Measurements from ENCODE around the gene FOXA1. TPM values are rescaled to one million over a fixed set of nuclear protein-coding genes. Genes with fewer than 3 reads are reported as not detected.

Gene FOXA1
- total RNA-seq, result not detected

DNA sequence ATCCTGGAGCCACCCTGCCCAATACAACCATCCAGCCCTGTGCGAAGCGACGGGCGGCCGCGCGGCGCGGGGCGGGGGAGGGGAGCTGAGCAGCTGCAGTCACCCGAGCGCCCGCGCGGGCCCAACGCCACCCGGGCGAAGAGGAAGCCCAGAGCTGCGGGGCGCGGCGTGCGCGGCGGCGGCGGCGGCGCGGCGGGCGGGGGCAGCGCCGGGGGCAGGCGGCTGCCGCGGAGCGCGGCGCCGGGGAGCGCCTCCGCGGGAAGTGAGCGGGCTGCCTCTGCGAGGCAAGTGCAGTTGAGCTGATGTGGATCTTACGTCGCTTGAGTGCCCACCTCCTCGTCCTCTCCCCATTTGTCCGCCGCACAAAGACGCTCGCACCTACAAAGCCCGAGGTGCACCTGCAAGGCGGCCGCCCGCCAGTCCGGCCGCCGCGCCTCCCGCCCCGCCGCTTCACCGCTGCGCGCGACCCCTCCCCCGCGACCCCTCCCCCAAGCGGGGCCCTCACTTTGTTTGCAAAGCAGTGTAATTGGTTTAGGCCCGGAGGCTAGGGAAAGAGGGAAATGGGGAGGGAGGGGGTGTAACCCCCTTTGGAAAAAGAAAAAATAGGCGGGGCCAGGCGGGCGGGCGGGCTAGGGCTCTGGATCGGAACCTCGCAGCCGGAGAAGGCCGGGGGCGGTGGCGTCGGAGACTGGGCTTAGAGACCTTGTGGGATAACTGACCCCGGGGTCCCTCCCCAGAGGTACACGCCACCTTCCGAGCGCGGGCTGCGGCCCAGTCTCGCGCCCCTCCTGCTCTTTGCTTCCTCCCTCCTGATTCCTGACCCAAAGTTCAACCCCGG lies at the start of gene FOXA1, which contains the start of gene TTC6:
Gene FOXA1 (minus strand): TSS at position 279 of the 838 bp plus-strand sequence. CDS start 277 bp downstream, at position 2.
Gene TTC6 (plus strand): TSS at position 659 of the 838 bp plus-strand sequence. CDS start 26,436 bp downstream, outside the sequence.
- H3K9me3 Mint-ChIP-seq (ENCODE audit: low read depth), result peaks cover 2% of the 10 kb centered on the region
- peaks cover 86% of the 10 kb centered on the region for H3K27me3 Mint-ChIP-seq
- peak within 1 kb of the TSS; percentile 38 for H3K4me3 Mint-ChIP-seq
- H3K27ac Mint-ChIP-seq, result peak within 1 kb of the TSS; percentile 63
- ATAC-seq, result no peak
- peaks cover 13% of the 10 kb centered on the region for H3K4me1 Mint-ChIP-seq
- H3K36me3 Mint-ChIP-seq, result peaks cover 10% of the 10 kb centered on the region
- CTCF ChIA-PET, result no interaction called here
- DNase-seq, result no peak

DNA sequence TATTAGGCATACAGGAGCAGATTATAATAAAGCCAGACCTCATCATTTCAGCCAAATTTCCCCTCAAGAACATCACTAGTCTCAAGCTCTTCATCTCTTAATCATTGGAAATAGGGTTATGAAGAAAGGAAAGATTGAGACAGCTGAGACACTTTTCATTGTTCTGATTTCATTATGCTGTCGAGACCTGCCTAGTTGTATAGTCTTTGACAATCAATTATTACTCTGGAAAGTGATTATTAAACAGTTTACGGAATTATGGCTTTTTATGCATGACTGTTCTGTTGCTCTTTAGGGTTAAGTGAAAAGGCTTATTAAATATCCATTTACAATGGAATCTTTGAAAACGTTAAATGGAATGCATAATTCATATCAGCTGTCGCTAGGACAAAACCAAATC lies 48.7 kb upstream of the FOXA1 start:
- DNase-seq (no peak), ATAC-seq (no peak)
- no peaks in the 10 kb centered on the region for H3K36me3 Mint-ChIP-seq
- peaks cover 3% of the 10 kb centered on the region for H3K9me3 Mint-ChIP-seq (ENCODE audit: low read depth)
- H3K4me3 Mint-ChIP-seq, result no peak overlapping the region
- H3K4me1 Mint-ChIP-seq, result no peaks in the 10 kb centered on the region
- CTCF ChIA-PET, result no interaction called here
- no peak overlapping the region for H3K27ac Mint-ChIP-seq
- no peaks in the 10 kb centered on the region for H3K27me3 Mint-ChIP-seq

DNA sequence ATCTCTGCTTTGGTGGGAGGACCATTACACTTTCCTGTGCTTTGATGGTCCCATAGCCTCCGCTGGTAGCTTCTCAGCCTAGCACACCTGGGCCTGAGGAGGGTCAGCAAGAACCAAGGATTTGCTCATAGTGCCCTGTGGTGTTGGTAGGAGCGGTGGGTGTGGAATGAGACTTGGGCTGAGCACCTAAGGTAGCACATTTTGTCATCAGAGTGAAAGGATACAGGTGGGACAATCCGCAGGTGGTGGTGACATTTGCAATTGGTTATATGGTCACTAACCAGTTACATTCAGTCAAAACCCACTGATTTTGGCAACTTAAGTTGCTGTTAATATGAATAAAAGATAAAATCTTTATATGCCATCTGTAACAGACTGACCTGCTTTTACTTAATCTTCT lies 47.1 kb upstream of the FOXA1 start:
- ATAC-seq (no peak), DNase-seq (no peak)
- no peaks in the 10 kb centered on the region for H3K27me3 Mint-ChIP-seq
- no peak overlapping the region for H3K4me3 Mint-ChIP-seq
- no peaks in the 10 kb centered on the region for H3K4me1 Mint-ChIP-seq
- CTCF ChIA-PET, result no interaction called here
- no peak overlapping the region for H3K27ac Mint-ChIP-seq
- H3K9me3 Mint-ChIP-seq (ENCODE audit: low read depth), result peaks cover 3% of the 10 kb centered on the region
- no peaks in the 10 kb centered on the region for H3K36me3 Mint-ChIP-seq

- ATAC-seq (no peak), DNase-seq (no peak)
- CTCF ChIA-PET, result no interaction called here
- Mint-ChIP-seq H3K27me3 (no peaks in the 10 kb centered on the region), H3K9me3 (ENCODE audit: low read depth) (peaks cover 5% of the 10 kb centered on the region), H3K4me1 (no peaks in the 10 kb centered on the region), H3K27ac (no peak overlapping the region), H3K4me3 (no peak overlapping the region), H3K36me3 (no peaks in the 10 kb centered on the region)
These were observed 46.1 kb upstream of the FOXA1 start for GRCh38 chr14:37641117-37641516.

- Mint-ChIP-seq H3K4me1 (no peaks in the 10 kb centered on the region), H3K27ac (no peak overlapping the region), H3K36me3 (no peaks in the 10 kb centered on the region), H3K27me3 (no peaks in the 10 kb centered on the region), H3K4me3 (no peak overlapping the region), H3K9me3 (ENCODE audit: low read depth) (peaks cover 10% of the 10 kb centered on the region)
- no peak for DNase-seq
- ATAC-seq, result no peak
- CTCF ChIA-PET, result no interaction called here
These were observed 43.5 kb upstream of the FOXA1 start for GRCh38 chr14:37638599-37638998.

GRCh38 chr14:37637341-37637740 lies 42.3 kb upstream of the FOXA1 start:
- Mint-ChIP-seq H3K36me3 (no peaks in the 10 kb centered on the region), H3K4me1 (no peaks in the 10 kb centered on the region), H3K27ac (no peak overlapping the region), H3K4me3 (no peak overlapping the region), H3K9me3 (ENCODE audit: low read depth) (peaks cover 10% of the 10 kb centered on the region), H3K27me3 (no peaks in the 10 kb centered on the region)
- DNase-seq, result no peak
- no peak for ATAC-seq
- CTCF ChIA-PET, result no interaction called here

DNA sequence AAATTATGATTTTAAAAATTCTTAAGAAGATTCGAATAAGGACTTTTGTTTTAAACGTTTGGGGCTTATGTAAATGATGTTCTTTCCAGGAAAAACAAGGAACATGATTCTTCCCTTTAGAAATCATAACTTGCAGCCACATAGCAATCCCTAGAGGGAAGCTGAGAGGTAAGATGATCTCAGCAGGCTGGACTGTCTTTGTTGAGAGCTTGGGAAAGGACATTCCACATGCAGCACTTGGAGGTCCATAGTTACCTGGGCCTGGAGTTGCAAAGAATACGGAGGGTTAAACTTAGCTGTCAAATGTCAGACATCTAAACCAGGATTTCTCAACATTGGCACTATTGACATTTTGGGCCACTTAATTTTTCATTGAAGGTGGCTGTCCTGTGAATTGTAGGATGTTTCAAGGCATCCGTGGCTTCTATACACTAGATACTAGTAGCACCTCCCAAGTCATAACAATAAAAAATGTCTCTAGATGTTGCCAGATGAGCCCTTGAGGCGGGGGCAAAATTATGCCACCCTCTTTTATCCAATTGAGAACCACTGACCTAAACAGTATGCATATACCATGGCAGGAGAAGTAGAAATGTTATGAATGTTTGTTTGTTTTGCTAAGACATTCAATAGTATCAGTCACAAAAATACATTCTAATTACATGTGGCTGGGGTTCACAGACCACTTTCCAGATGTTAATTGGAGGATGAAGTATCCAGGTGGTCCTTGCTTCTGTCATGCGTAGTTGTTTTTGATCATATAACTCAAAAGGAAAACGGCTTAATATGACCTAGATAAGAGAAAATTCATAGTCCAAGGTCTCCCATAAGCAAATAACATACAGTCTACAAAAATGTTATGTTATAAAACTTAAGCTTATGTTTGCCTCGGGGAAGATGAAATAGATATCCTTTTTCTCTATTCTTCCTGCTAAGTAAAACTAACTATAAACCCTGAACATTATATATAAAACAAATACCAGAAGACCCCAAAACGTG lies 30.8 kb upstream of the FOXA1 start:
- H3K9me3 Mint-ChIP-seq (ENCODE audit: low read depth), result peaks cover 6% of the 10 kb centered on the region
- CTCF ChIA-PET, result no interaction called here

GRCh38 chr14:37623971-37624370 lies 28.9 kb upstream of the FOXA1 start:
- Mint-ChIP-seq H3K4me3 (no peak overlapping the region), H3K4me1 (no peaks in the 10 kb centered on the region)
- CTCF ChIA-PET, result no interaction called here

More for the DNA sequence above, 30.8 kb upstream of the FOXA1 start:
- no peak overlapping the region for H3K27ac Mint-ChIP-seq
- no peak for ATAC-seq
- peaks cover 7% of the 10 kb centered on the region for H3K27me3 Mint-ChIP-seq
- DNase-seq, result no peak
- H3K36me3 Mint-ChIP-seq, result no peaks in the 10 kb centered on the region
- H3K4me1 Mint-ChIP-seq, result no peaks in the 10 kb centered on the region
- no peak overlapping the region for H3K4me3 Mint-ChIP-seq

DNA sequence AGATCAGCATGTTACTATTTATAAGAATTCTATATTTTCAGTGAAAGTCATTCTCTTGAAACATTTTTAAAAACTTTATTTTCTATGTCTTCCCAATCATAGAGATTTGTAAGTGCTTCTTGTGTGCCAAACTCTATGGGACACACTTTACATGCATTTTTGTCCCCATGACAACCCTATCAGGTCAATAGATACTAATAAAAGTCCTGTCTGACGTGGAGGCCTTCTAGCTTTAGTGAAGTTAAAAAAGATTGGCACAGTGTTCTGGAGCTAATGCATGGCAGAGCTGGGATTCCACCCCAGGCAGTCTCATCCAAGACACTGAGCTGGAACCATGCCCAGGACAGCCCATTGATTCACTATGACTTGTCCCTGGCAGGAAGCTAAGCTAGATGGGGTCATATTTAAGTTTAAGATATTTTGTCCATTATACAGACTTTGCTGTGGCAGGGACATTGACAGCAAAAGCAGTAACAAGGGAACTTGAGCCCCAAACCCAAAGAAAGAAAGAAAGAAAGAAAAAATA lies 28.4 kb upstream of the FOXA1 start:
- no peak for DNase-seq
- Mint-ChIP-seq H3K27me3 (peaks cover 7% of the 10 kb centered on the region), H3K4me1 (no peaks in the 10 kb centered on the region), H3K27ac (no peak overlapping the region), H3K4me3 (no peak overlapping the region), H3K36me3 (no peaks in the 10 kb centered on the region), H3K9me3 (ENCODE audit: low read depth) (peaks cover 3% of the 10 kb centered on the region)
- CTCF ChIA-PET, result no interaction called here
- no peak for ATAC-seq

More at GRCh38 chr14:37623971-37624370, 28.9 kb upstream of the FOXA1 start:
- H3K9me3 Mint-ChIP-seq (ENCODE audit: low read depth), result peaks cover 3% of the 10 kb centered on the region
- H3K27me3 Mint-ChIP-seq, result peaks cover 7% of the 10 kb centered on the region
- ATAC-seq (no peak), DNase-seq (no peak)
- H3K36me3 Mint-ChIP-seq, result no peaks in the 10 kb centered on the region
- no peak overlapping the region for H3K27ac Mint-ChIP-seq

GRCh38 chr14:37622231-37622923 lies 27.3 kb upstream of the FOXA1 start:
- Mint-ChIP-seq H3K27me3 (peaks cover 7% of the 10 kb centered on the region), H3K36me3 (no peaks in the 10 kb centered on the region), H3K9me3 (ENCODE audit: low read depth) (peaks cover 3% of the 10 kb centered on the region), H3K4me1 (no peaks in the 10 kb centered on the region), H3K4me3 (no peak overlapping the region), H3K27ac (no peak overlapping the region)
- CTCF ChIA-PET, result no interaction called here
- ATAC-seq (no peak), DNase-seq (no peak)

DNA sequence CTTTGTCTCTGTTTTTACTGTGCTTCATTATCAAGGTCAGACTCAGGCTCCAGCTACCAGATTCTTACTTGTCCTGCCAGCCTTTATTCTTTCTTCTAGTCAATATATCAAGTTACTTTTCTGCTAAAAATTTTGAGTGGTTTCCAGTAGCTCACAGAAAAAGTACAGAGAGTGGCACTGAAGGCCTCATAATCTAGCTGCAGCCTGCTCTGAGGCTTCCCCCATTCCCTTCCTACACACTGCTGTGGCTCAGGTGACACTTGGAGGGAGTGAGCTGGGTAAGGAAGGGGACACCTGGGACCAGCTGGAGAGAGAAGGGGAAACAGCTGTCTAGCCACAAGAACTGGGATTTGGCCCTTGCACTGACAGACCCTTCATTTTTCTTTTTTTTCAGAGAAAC lies 25.8 kb upstream of the FOXA1 start:
- CTCF ChIA-PET, result no interaction called here
- no peaks in the 10 kb centered on the region for H3K4me1 Mint-ChIP-seq
- no peak for DNase-seq

GRCh38 chr14:37618498-37619028 lies 23.5 kb upstream of the FOXA1 start:
- no peaks in the 10 kb centered on the region for H3K36me3 Mint-ChIP-seq
- ATAC-seq, result no peak
- peaks cover 4% of the 10 kb centered on the region for H3K9me3 Mint-ChIP-seq (ENCODE audit: low read depth)
- DNase-seq, result no peak
- peaks cover 7% of the 10 kb centered on the region for H3K27me3 Mint-ChIP-seq
- H3K4me1 Mint-ChIP-seq, result no peaks in the 10 kb centered on the region
- no peak overlapping the region for H3K4me3 Mint-ChIP-seq
- CTCF ChIA-PET, result no interaction called here
- no peak overlapping the region for H3K27ac Mint-ChIP-seq

More for the DNA sequence above, 25.8 kb upstream of the FOXA1 start:
- H3K27me3 Mint-ChIP-seq, result peaks cover 7% of the 10 kb centered on the region
- no peak overlapping the region for H3K4me3 Mint-ChIP-seq
- no peaks in the 10 kb centered on the region for H3K36me3 Mint-ChIP-seq
- ATAC-seq, result no peak
- H3K27ac Mint-ChIP-seq, result no peak overlapping the region
- peaks cover 7% of the 10 kb centered on the region for H3K9me3 Mint-ChIP-seq (ENCODE audit: low read depth)
